ENCODE measurements around the gene SDSL. TPM values are rescaled to one million over a fixed set of nuclear protein-coding genes. Genes with fewer than 3 reads are reported as not detected.

The SDSL gene
- total and polyA plus RNA-seq, 9 donors = 0.53 to 3.3 (median 1.3) TPM

DNA sequence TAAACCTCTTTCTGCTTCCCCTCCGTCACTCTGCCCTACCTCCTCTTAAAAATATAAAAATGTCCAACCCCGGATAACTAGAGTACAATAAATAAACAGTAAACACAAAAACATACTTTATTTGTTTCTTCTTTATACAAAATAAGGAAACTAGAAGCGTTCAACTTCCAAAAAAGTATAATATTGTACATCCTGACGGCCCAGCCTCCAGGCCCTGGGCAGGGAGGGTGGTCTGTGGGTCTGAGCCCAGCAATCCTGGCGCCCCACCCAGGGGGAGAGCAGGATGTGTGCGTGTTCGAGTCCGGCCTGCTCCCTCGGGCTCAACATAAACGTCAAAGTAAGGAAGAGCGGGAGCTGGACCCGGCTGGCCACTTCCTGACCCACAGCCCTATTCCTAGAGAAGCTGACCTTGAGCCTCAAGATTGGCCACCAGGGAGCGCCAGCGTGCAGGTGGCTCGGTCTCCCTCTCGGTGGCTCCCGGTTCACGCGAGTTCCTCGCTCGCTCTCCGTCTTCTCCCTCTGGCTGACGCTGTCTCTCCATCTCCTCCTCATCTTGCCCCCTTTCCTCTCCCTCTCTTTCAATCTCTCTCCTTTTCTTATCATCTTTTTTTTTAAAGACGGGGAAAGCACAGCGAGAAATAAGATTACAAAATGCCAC, 40.1 kb downstream of the SDSL start:
- Histone ChIP-seq H3K27ac (ENCODE audit: low read length) (no peak overlapping the region), H3K27me3 (ENCODE audit: control insufficient read depth, insufficient read depth, low read length) (peaks cover 84% of the 10 kb centered on the region), H3K9me3 (replicated peaks; ENCODE audit: control insufficient read depth, low read depth, low read length) (no peaks in the 10 kb centered on the region), H3K36me3 (ENCODE audit: control insufficient read depth, insufficient read depth, low read length) (no peaks in the 10 kb centered on the region), H3K4me3 (ENCODE audit: low read length) (no peak overlapping the region), H3K4me1 (ENCODE audit: control insufficient read depth, insufficient read depth, low read length) (peaks cover 11% of the 10 kb centered on the region)
- DNase-seq = peak; percentile 74
- 4% methylated on average over 20 of the region's 25 CpGs for WGBS (ENCODE audit: insufficient coverage)

- Histone ChIP-seq H3K27ac (ENCODE audit: low read length) (no peak overlapping the region), H3K4me3 (ENCODE audit: low read length) (no peak overlapping the region), H3K9me3 (replicated peaks; ENCODE audit: control insufficient read depth, low read depth, low read length) (no peaks in the 10 kb centered on the region), H3K36me3 (ENCODE audit: control insufficient read depth, insufficient read depth, low read length) (no peaks in the 10 kb centered on the region), H3K4me1 (ENCODE audit: control insufficient read depth, insufficient read depth, low read length) (peaks cover 15% of the 10 kb centered on the region), H3K27me3 (ENCODE audit: control insufficient read depth, insufficient read depth, low read length) (peaks cover 87% of the 10 kb centered on the region)
- WGBS (ENCODE audit: insufficient coverage) = 1% methylated on average over 83 of the region's 91 CpGs
- no peak for DNase-seq
These were observed 41.0 kb downstream of the SDSL start for GRCh38 chr12:113462998-113463745.

DNA sequence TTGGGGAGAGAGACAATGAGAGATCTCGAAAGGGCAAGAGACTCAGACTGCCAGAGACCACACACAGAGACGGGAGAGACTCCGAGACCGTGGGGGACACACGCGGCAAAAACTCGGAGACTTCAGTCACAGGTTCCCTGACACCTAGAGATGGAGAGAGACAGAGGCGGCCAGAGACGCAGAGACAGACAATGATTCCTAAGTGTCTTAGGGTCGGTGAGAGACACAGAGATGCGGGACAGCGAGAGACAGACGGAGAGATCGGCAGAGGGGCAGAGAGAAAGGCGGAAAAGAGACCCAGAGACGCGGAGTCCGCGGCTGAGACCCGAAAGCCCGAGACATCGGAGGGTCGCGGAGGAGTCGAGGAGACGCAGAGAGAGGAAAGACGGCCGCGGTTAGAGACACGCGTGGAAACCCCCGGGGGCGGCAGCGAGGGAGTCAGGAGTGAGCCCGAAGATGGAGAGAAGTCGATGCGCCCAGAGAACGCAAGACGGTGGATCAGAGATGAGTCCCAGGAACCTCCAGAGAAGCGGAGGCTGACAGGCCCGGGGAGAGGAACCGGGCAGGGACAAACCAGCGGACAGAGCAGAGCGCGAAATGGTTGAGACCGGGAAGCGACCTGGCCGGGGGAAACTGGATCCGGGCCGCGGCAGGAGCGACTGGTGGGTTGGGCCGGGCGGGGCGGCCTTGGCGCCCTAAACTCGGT, 41.7 kb downstream of the SDSL start:
- under 1% methylated on average over 57 of the region's 57 CpGs for WGBS (ENCODE audit: insufficient coverage)
- Histone ChIP-seq H3K9me3 (replicated peaks; ENCODE audit: control insufficient read depth, low read depth, low read length) (no peaks in the 10 kb centered on the region), H3K27me3 (ENCODE audit: control insufficient read depth, insufficient read depth, low read length) (peaks cover 88% of the 10 kb centered on the region), H3K4me3 (ENCODE audit: low read length) (no peak overlapping the region), H3K36me3 (ENCODE audit: control insufficient read depth, insufficient read depth, low read length) (no peaks in the 10 kb centered on the region), H3K4me1 (ENCODE audit: control insufficient read depth, insufficient read depth, low read length) (peaks cover 15% of the 10 kb centered on the region), H3K27ac (ENCODE audit: low read length) (no peak overlapping the region)
- no peak for DNase-seq

DNA sequence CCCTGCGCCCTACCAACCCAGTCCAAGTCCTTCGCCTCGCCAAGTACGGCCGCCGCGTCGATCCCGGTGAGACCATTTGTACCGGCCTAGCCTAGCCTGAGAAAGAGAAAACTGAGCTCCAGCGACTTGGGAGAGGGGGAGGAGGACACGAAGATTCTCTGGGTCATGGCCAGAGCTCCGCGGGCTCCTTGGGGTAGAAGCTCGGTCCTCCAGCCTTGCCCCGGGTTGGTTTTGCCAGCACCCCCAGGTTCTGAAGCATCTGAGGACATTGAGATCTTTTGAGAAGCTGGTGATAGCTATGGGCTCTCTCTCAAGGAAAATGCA, 42.2 kb downstream of the SDSL start:
- no peak overlapping the region for H3K27ac ChIP-seq (ENCODE audit: low read length)
- no peak overlapping the region for H3K4me3 ChIP-seq (ENCODE audit: low read length)
- WGBS (ENCODE audit: insufficient coverage) = 0% methylated on average over 16 of the region's 16 CpGs
- DNase-seq = no peak
- H3K36me3 ChIP-seq (ENCODE audit: control insufficient read depth, insufficient read depth, low read length) = no peaks in the 10 kb centered on the region
- peaks cover 15% of the 10 kb centered on the region for H3K4me1 ChIP-seq (ENCODE audit: control insufficient read depth, insufficient read depth, low read length)
- H3K27me3 ChIP-seq (ENCODE audit: control insufficient read depth, insufficient read depth, low read length) = peaks cover 90% of the 10 kb centered on the region
- no peaks in the 10 kb centered on the region for H3K9me3 ChIP-seq (replicated peaks; ENCODE audit: control insufficient read depth, low read depth, low read length)

GRCh38 chr12:113464852-113465719, 42.9 kb downstream of the SDSL start:
- no peaks in the 10 kb centered on the region for H3K36me3 ChIP-seq (ENCODE audit: control insufficient read depth, insufficient read depth, low read length)
- no peak overlapping the region for H3K27ac ChIP-seq (ENCODE audit: low read length)
- H3K4me1 ChIP-seq (ENCODE audit: control insufficient read depth, insufficient read depth, low read length) = peaks cover 15% of the 10 kb centered on the region
- H3K27me3 ChIP-seq (ENCODE audit: control insufficient read depth, insufficient read depth, low read length) = peaks cover 90% of the 10 kb centered on the region
- no peaks in the 10 kb centered on the region for H3K9me3 ChIP-seq (replicated peaks; ENCODE audit: control insufficient read depth, low read depth, low read length)
- no peak overlapping the region for H3K4me3 ChIP-seq (ENCODE audit: low read length)
- WGBS (ENCODE audit: insufficient coverage) = under 1% methylated on average over 42 of the region's 64 CpGs
- DNase-seq = no peak

GRCh38 chr12:113465808-113466453, 43.8 kb downstream of the SDSL start:
- peaks cover 15% of the 10 kb centered on the region for H3K4me1 ChIP-seq (ENCODE audit: control insufficient read depth, insufficient read depth, low read length)
- H3K36me3 ChIP-seq (ENCODE audit: control insufficient read depth, insufficient read depth, low read length) = no peaks in the 10 kb centered on the region
- H3K27ac ChIP-seq (ENCODE audit: low read length) = no peak overlapping the region
- H3K9me3 ChIP-seq (replicated peaks; ENCODE audit: control insufficient read depth, low read depth, low read length) = no peaks in the 10 kb centered on the region
- peaks cover 96% of the 10 kb centered on the region for H3K27me3 ChIP-seq (ENCODE audit: control insufficient read depth, insufficient read depth, low read length)
- 0% methylated on average over 6 of the region's 13 CpGs for WGBS (ENCODE audit: insufficient coverage)
- DNase-seq = no peak
- no peak overlapping the region for H3K4me3 ChIP-seq (ENCODE audit: low read length)

DNA sequence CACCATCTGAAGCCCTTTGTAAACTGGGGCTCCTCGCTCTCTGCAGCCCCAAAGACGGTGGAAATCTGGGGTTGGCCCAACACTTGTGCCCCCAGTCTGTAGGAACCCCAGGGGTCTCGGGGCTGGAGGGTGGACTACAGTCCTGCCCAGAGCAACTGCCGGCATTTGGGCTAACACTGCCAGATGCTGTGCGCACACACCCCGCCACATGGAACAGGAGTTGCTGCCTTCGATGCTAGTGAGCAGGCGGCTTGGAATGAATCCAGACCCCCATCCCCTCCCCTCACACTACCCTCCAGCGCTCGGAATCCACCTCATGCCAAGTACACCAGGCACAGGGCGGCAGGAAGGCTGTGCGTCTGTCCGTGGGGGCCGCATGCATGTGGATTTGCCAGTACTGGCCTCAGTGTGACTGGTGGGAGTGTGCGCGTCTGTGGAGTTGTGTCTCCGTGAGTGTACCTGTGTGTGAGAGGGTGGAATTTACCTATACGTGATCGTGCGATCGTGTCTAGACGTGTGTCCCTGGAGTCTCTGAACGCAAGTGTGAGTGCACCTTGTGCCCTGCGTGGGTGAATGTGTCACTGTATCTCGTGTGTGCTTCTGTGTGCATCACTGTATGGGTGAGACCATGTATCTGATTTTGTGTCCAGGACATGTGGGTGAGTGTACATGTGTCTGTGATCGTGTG, 44.4 kb downstream of the SDSL start:
- 4% methylated on average over 19 of the region's 26 CpGs for WGBS (ENCODE audit: insufficient coverage)
- peaks cover 15% of the 10 kb centered on the region for H3K4me1 ChIP-seq (ENCODE audit: control insufficient read depth, insufficient read depth, low read length)
- H3K27ac ChIP-seq (ENCODE audit: low read length) = no peak overlapping the region
- peaks cover 99% of the 10 kb centered on the region for H3K27me3 ChIP-seq (ENCODE audit: control insufficient read depth, insufficient read depth, low read length)
- no peak overlapping the region for H3K4me3 ChIP-seq (ENCODE audit: low read length)
- no peaks in the 10 kb centered on the region for H3K9me3 ChIP-seq (replicated peaks; ENCODE audit: control insufficient read depth, low read depth, low read length)
- no peaks in the 10 kb centered on the region for H3K36me3 ChIP-seq (ENCODE audit: control insufficient read depth, insufficient read depth, low read length)
- no peak for DNase-seq

DNA sequence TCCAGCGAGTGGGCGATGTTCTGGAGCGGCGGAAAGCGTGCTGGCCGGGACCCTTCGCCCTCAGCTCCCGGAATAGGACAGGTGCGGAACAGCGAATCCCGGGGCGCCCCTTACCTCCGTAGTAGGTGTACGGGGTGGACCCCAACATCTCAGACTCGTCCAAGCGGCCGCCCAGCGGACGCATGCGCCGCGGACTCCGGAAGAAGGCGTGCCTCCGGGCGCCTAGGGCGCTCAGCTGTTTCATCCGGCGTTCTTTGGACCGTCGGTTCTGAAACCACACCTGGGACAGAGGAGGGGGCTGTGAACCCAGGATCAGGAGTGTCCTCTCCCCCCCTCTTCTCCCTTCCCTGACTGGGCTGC, 44.9 kb downstream of the SDSL start:
- H3K4me3 ChIP-seq (ENCODE audit: low read length) = no peak overlapping the region
- no peaks in the 10 kb centered on the region for H3K9me3 ChIP-seq (replicated peaks; ENCODE audit: control insufficient read depth, low read depth, low read length)
- DNase-seq = no peak
- no peaks in the 10 kb centered on the region for H3K36me3 ChIP-seq (ENCODE audit: control insufficient read depth, insufficient read depth, low read length)
- H3K4me1 ChIP-seq (ENCODE audit: control insufficient read depth, insufficient read depth, low read length) = peaks cover 15% of the 10 kb centered on the region
- H3K27me3 ChIP-seq (ENCODE audit: control insufficient read depth, insufficient read depth, low read length) = peaks cover 100% of the 10 kb centered on the region
- no peak overlapping the region for H3K27ac ChIP-seq (ENCODE audit: low read length)
- 1% methylated on average over 14 of the region's 31 CpGs for WGBS (ENCODE audit: insufficient coverage)

Measured in muscle of leg (tissue), 11 donors.